ENCODE results near the gene SERPINA12.

DNA sequence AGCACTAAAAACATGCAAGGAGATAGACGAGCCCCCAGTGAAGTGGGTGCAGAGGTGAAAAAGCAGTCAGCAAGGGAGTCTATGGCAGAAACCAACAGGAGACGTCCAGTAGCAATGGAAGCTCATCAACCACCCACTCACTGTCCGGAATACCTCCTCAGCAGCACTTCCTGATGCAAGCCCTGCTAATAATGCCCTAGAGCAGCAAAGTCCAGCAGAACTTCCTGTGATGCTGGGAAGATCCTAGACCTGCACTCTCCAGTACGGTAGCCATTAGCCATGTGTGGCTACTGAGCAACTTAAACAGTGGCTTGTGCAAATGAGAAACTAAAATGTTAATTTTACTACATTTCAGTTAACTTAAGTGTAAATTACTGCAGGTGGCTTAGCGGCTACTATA, 44.2 kb downstream of the SERPINA12 start:
- no peak for TF ChIP-seq CTCF (IDR thresholded peaks at IDR 0.05 in 2 of 3, conservative IDR thresholded peaks at IDR 0.05 in 1 of 3; ENCODE audit: control insufficient read depth in 2 of 3, extremely low read depth in 1 of 3, insufficient read depth in 1 of 3, low read depth in 3 of 3, low read length in 3 of 3)
- TF ChIP-seq, protein P1, sequence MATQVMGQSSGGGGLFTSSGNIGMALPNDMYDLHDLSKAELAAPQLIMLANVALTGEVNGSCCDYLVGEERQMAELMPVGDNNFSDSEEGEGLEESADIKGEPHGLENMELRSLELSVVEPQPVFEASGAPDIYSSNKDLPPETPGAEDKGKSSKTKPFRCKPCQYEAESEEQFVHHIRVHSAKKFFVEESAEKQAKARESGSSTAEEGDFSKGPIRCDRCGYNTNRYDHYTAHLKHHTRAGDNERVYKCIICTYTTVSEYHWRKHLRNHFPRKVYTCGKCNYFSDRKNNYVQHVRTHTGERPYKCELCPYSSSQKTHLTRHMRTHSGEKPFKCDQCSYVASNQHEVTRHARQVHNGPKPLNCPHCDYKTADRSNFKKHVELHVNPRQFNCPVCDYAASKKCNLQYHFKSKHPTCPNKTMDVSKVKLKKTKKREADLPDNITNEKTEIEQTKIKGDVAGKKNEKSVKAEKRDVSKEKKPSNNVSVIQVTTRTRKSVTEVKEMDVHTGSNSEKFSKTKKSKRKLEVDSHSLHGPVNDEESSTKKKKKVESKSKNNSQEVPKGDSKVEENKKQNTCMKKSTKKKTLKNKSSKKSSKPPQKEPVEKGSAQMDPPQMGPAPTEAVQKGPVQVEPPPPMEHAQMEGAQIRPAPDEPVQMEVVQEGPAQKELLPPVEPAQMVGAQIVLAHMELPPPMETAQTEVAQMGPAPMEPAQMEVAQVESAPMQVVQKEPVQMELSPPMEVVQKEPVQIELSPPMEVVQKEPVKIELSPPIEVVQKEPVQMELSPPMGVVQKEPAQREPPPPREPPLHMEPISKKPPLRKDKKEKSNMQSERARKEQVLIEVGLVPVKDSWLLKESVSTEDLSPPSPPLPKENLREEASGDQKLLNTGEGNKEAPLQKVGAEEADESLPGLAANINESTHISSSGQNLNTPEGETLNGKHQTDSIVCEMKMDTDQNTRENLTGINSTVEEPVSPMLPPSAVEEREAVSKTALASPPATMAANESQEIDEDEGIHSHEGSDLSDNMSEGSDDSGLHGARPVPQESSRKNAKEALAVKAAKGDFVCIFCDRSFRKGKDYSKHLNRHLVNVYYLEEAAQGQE (IDR thresholded peaks at IDR 0.05; ENCODE audit: low read depth, low read length), result no peak
- TF ChIP-seq FOS (IDR thresholded peaks at IDR 0.05; ENCODE audit: borderline replicate concordance, extremely low read depth, insufficient read length), result no peak

All from GM12878 (cell line).